Tibial nerve (tissue), 4 donors: Measurements from ENCODE around the gene HTRA3. TPM values are rescaled to one million over a fixed set of nuclear protein-coding genes. Genes with fewer than 3 reads are reported as not detected.

Experiments used
- DNase-seq, 2 donors: peaks; one replicate each; pipeline ENCODE4 v3.0.0-alpha.2; 2019; ENCODE audit warnings: low spot score in 2 of 2
- H3K27ac ChIP-seq, 4 donors: fragments of 200-600 bp; sonication (generic) in 3 of 4; one replicate each; pipeline ENCODE4 v1.5.1; 2017 to 2019; ENCODE audit warnings: mild to moderate bottlenecking in 1 of 4
- H3K27me3 ChIP-seq, 2 donors: fragments of 200-600 bp; sonication (generic) in 1 of 2; one replicate each; pipeline versions ENCODE4 v1.5.1 to v1.6.0; 2017 to 2019
- H3K36me3 ChIP-seq, 3 donors: fragments of 200-600 bp; sonication (generic); one replicate each; pipeline ENCODE4 v1.5.1; 2018 to 2019
- H3K4me1 ChIP-seq, 4 donors: fragments of 200-600 bp; sonication (generic) in 3 of 4; one replicate each; pipeline ENCODE4 v1.5.1; 2017 to 2019
- H3K4me3 ChIP-seq, 4 donors: fragments of 200-600 bp; sonication (generic) in 3 of 4; one replicate each; pipeline ENCODE4 v1.5.1; 2017 to 2019; ENCODE audit warnings: mild to moderate bottlenecking in 1 of 4, moderate library complexity in 1 of 4
- H3K9me3 ChIP-seq, 4 donors: fragments of 200-600 bp; sonication (generic) in 3 of 4; one replicate each; pipeline ENCODE4 v1.5.1; 2017 to 2019
- CTCF ChIP-seq, 5 experiments: fragments of 200-600 bp in 3 of 5; fragments of 450-650 bp in 2 of 5; sonication (generic) in 3 of 5; IDR thresholded peaks; one replicate each; pipeline ENCODE4 v1.5.1; 2016 to 2019; ENCODE audit warnings: antibody characterized with exemption in 5 of 5, mild to moderate bottlenecking in 3 of 5, moderate library complexity in 2 of 5
- EP300 ChIP-seq, 2 donors: sonication (generic); formaldehyde crosslinking; IDR thresholded peaks; one replicate each; pipeline ENCODE4 v1.6.1; 2017; ENCODE audit warnings: antibody characterized with exemption in 2 of 2, mild to moderate bottlenecking in 1 of 2
- POLR2A ChIP-seq, 2 donors: fragments of 450-650 bp; IDR thresholded peaks; one replicate each; pipeline ENCODE4 v1.6.1; 2017; ENCODE audit warnings: antibody characterized with exemption in 2 of 2, mild to moderate bottlenecking in 2 of 2, moderate library complexity in 2 of 2
- WGBS, 2 donors: methylation state at CpG; one replicate each; pipeline ENCODE4 v1.1.5; 2018; 5-methylcytosine and 5-hydroxymethylcytosine counted together
- total RNA-seq, 4 donors: library from RNA; depleted of rRNA; stranded (reverse); fragments of >200 nt; gene quantifications; one replicate each; pipeline ENCODE4 v1.1.0, GENCODE V29; 2016

The HTRA3 gene
- total RNA-seq, 4 donors from 2014 or later: 34.9 to 54.3 (median 43.5) TPM

DNA sequence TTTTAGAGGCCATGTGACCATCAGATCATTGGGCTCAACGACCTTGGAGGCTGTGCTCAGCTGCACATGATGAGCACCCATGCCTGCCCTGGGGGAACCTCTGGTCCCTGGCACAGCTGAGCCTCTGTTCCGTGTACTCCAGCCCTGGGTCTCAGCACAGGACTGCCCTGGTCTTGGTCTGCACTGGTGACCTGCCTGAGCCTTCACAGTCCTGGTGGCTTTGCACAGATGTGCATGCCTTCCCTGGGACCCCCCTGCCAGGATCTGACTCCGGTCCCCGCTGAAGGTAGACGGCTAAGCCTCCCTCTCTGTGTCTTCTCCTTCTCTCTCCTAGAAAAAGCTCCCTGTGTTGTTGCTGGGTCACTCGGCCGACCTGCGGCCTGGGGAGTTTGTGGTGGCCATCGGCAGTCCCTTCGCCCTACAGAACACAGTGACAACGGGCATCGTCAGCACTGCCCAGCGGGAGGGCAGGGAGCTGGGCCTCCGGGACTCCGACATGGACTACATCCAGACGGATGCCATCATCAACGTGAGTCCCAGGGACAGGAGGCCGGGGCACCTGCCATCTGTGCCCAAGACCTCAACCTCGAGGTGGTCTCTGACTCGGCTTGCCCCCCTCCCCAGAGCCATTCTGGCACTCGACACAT, 21.6 kb downstream of the HTRA3 start:
- no peaks in the 10 kb centered on the region for H3K27me3 ChIP-seq
- peaks cover 0 to 13% (median 0%) of the 10 kb centered on the region in 3 donors for H3K36me3 ChIP-seq
- 80 to 87% methylated on average over 15 to 19 of the region's 21 CpGs for WGBS, 2 donors
- TF ChIP-seq EP300 (IDR thresholded peaks at IDR 0.05) (no peak), POLR2A (IDR thresholded peaks at IDR 0.05) (no peak), CTCF (IDR thresholded peaks at IDR 0.05) (no peak)
- no peak overlapping the region for H3K4me3 ChIP-seq
- no peak for DNase-seq
- H3K9me3 ChIP-seq: no peaks in the 10 kb centered on the region
- no peaks in the 10 kb centered on the region for H3K4me1 ChIP-seq
- no peak overlapping the region for H3K27ac ChIP-seq

DNA sequence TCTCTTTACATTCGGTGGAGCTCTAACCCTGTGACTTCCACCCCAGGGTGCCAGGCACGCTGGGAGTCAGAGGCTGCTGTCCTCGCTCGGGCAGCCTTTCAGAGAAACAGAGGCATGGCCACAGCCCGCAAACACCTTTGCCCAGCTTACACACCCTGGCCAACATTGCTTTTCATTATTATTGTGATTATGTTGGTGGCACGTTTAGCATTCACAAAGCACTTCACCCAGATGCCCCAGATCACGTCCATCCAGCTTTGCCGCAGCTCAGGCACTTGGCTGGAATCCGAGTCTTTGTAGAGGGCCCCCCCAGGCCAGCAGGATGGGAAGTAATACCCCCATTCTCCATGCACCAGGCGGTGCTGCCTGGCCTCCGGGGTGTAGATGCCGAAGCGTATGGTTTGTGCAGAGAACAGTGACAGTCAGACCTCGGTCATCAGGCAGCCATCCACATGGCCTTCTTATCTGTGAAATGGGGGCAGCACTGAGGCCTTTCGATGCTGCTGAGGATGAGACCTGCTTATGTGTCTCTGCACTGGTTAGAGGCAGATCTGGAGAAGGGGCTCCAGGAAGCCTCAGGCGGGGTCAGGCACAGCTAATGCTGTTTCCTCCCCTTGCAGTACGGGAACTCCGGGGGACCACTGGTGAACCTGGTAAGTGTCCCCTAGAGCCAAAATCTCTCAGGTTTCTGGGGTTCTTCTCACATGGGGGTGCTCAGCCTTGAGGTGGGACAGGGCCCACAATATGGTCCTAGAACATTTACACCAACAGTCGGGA, 22.3 kb downstream of the HTRA3 start:
- WGBS, 2 donors: 89% methylated on average over 13 to 19 of the region's 19 CpGs
- Histone ChIP-seq H3K27ac (no peak overlapping the region), H3K4me3 (no peak overlapping the region), H3K36me3 (peaks cover 0 to 13% (median 0%) of the 10 kb centered on the region in 3 donors), H3K9me3 (no peaks in the 10 kb centered on the region), H3K4me1 (no peaks in the 10 kb centered on the region), H3K27me3 (no peaks in the 10 kb centered on the region)
- DNase-seq: no peak
- TF ChIP-seq CTCF (IDR thresholded peaks at IDR 0.05): no peak
- no peak for TF ChIP-seq EP300 (IDR thresholded peaks at IDR 0.05)
- no peak for TF ChIP-seq POLR2A (IDR thresholded peaks at IDR 0.05)

DNA sequence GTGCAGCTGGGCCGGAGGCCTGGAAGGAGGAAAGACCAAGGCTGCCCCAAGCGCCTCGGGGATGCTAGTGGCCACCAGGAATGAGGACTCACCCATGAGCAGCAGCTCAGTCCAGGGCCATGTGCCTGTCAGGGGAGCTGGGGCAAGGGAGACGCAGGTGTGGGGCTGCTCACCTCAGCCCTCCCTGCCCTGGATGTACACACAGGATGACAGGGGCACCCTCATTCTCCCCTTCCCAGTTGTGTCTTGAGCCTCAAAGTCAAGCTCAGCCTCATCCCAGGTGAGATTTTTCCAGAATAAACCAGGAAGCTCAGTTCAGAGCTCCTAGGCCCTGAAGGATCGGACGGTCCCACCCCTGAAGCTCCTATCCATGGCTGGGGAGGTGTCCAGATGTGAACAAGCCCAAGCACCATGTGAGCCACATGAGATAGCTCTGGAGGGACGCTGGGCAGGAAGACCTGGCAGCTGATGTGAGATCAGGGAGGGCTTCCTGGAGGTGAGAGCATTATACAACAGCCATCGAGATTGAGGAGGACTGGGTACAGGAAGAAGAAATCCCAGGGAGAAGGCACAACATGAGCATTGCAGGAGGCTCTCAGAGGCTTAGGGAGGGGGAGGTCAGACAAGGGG, 23.0 kb downstream of the HTRA3 start:
- no peak for DNase-seq
- TF ChIP-seq CTCF (IDR thresholded peaks at IDR 0.05): no peak
- no peak for TF ChIP-seq POLR2A (IDR thresholded peaks at IDR 0.05)
- TF ChIP-seq EP300 (IDR thresholded peaks at IDR 0.05): no peak
- H3K4me1 ChIP-seq: no peaks in the 10 kb centered on the region
- no peaks in the 10 kb centered on the region for H3K27me3 ChIP-seq
- no peak overlapping the region for H3K4me3 ChIP-seq
- 87 to 89% methylated on average over 5 to 8 of the region's 8 CpGs for WGBS, 2 donors
- H3K27ac ChIP-seq: no peak overlapping the region
- peaks cover 0 to 13% (median 0%) of the 10 kb centered on the region in 3 donors for H3K36me3 ChIP-seq
- H3K9me3 ChIP-seq: no peaks in the 10 kb centered on the region

- Histone ChIP-seq H3K4me3 (no peak overlapping the region), H3K36me3 (peaks cover 0 to 13% (median 0%) of the 10 kb centered on the region in 3 donors), H3K9me3 (no peaks in the 10 kb centered on the region), H3K4me1 (no peaks in the 10 kb centered on the region), H3K27ac (no peak overlapping the region), H3K27me3 (no peaks in the 10 kb centered on the region)
- DNase-seq: no peak
- 74 to 84% methylated on average over 10 to 11 of the region's 11 CpGs for WGBS, 2 donors
- no peak for TF ChIP-seq EP300 (IDR thresholded peaks at IDR 0.05)
- no peak for TF ChIP-seq POLR2A (IDR thresholded peaks at IDR 0.05)
- TF ChIP-seq CTCF (IDR thresholded peaks at IDR 0.05): no peak
These were observed 23.8 kb downstream of the HTRA3 start for GRCh38 chr4:8293131-8293975.
